Measurements from ENCODE around the gene PYM1.
"Not testable (repeated sequence)": the region's sequence is repeated elsewhere in the genome, so short reads cannot be mapped to it uniquely, and the experiment has no call there.

The PYM1 gene

GRCh38 chr12:55912908-55913307 is 14.8 kb downstream of the PYM1 start:
- no peak overlapping the region for H3K4me3 Mint-ChIP-seq
- H3K9me3 Mint-ChIP-seq: no peaks in the 10 kb centered on the region
- H3K36me3 Mint-ChIP-seq (ENCODE audit: low read depth): peaks cover 61% of the 10 kb centered on the region
- intact Hi-C loops (cut with micrococcal nuclease): no loop called here
- H3K27me3 Mint-ChIP-seq: no peaks in the 10 kb centered on the region
- H3K4me1 Mint-ChIP-seq (ENCODE audit: low read depth): peaks cover 41% of the 10 kb centered on the region
- H3K27ac Mint-ChIP-seq: no peak overlapping the region

DNA sequence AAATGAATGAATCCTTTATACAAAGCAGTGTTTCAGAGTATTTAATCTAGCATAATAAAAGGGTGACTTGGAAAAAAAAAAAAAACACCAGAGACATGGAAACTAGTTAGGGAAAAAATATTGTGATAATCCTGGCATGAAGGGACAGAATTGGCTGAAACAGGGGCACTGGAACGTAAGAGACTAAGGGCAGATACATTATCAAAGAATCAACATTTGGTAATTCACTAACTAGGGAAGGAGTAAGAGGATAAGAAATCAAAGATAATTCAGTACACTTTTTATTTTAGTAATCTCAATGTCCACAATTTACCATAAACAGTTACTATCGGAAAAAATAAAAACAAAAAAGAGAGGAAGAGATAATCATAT is 18.2 kb downstream of the PYM1 start:
- peaks cover 18% of the 10 kb centered on the region for H3K4me1 Mint-ChIP-seq (ENCODE audit: low read depth)
- no peaks in the 10 kb centered on the region for H3K27me3 Mint-ChIP-seq
- intact Hi-C loops (cut with micrococcal nuclease): no loop called here
- no peaks in the 10 kb centered on the region for H3K9me3 Mint-ChIP-seq
- H3K27ac Mint-ChIP-seq: no peak overlapping the region
- H3K36me3 Mint-ChIP-seq (ENCODE audit: low read depth): peaks cover 40% of the 10 kb centered on the region
- no peak overlapping the region for H3K4me3 Mint-ChIP-seq

DNA sequence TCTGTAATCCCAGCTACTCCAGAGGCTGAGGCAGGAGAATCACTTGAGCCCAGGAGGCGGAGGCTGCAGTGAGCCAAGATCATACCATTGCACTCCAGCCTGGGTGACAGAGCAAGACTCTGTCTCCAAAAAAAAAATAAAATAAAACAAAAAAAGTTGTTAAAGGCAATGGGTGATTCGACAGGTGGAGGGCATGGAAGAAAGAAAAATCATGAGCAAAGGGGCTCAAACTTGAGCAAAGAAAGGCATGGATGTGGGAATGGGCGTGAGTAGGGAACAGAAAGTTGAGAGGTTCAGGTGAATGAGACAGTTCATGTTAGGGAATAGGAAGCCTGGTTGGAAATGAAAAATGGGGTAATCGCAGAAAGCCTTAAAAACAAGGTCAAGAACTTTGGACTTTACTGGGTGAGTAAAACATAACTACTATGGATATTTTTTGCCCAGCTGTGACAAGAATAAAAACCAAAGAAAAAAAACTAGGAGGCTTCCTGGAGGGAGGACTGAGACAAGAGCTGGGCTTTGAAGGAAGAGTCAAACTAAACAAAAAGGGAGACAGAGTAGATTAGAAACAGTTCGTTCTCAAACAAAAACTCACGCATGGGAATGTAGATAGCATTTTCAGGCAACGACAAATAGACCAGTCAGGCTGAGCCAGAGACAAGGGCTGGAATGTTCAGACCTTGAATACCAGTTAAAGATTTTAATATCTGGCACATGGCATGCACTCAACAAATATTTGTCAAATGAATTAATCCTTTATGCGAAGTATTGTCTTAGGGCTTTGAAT is 18.8 kb downstream of the PYM1 start:
- Mint-ChIP-seq H3K27ac (peak overlapping the region; percentile 10), H3K9me3 (no peaks in the 10 kb centered on the region), H3K36me3 (ENCODE audit: low read depth) (peaks cover 35% of the 10 kb centered on the region), H3K4me1 (ENCODE audit: low read depth) (peaks cover 12% of the 10 kb centered on the region), H3K4me3 (no peak overlapping the region), H3K27me3 (no peaks in the 10 kb centered on the region)
- intact Hi-C loops (cut with micrococcal nuclease): no loop called here

DNA sequence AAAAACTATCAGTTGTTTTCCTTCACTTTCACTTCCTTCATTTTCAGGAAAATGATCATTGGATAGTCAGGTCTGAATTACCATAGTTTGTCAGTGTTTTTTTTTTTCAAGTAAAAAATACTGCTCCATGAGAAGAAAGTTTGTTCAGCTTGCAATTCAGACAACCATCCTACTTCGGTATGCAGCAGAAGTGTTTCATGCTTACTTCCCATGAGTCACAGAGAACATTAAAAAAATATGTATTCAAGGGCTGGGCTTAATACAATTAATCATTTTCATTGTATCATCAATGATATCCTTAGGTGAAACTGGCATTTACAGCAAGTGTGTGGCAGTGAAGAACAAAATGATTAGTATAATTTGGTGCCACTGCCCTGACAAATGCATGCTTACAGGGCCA is 21.6 kb downstream of the PYM1 start:
- peaks cover 12% of the 10 kb centered on the region for H3K4me1 Mint-ChIP-seq (ENCODE audit: low read depth)
- intact Hi-C loops (cut with micrococcal nuclease): no loop called here
- H3K4me3 Mint-ChIP-seq: no peak overlapping the region
- H3K36me3 Mint-ChIP-seq (ENCODE audit: low read depth): peaks cover 36% of the 10 kb centered on the region
- no peaks in the 10 kb centered on the region for H3K27me3 Mint-ChIP-seq
- H3K27ac Mint-ChIP-seq: no peak overlapping the region
- no peaks in the 10 kb centered on the region for H3K9me3 Mint-ChIP-seq

- H3K4me1 Mint-ChIP-seq (ENCODE audit: low read depth): no peaks in the 10 kb centered on the region
- no peak overlapping the region for H3K4me3 Mint-ChIP-seq
- H3K27ac Mint-ChIP-seq: peak overlapping the region; percentile 38
- H3K27me3 Mint-ChIP-seq: no peaks in the 10 kb centered on the region
- intact Hi-C loops (cut with micrococcal nuclease): no loop called here
- peaks cover 39% of the 10 kb centered on the region for H3K36me3 Mint-ChIP-seq (ENCODE audit: low read depth)
- H3K9me3 Mint-ChIP-seq: no peaks in the 10 kb centered on the region
These were observed 25.7 kb downstream of the PYM1 start for GRCh38 chr12:55901881-55902490.

- no peak overlapping the region for H3K4me3 Mint-ChIP-seq
These were observed 28.6 kb downstream of the PYM1 start for GRCh38 chr12:55899082-55899481.

GRCh38 chr12:55893723-55894122 is 34.0 kb downstream of the PYM1 start:
- H3K4me1 Mint-ChIP-seq (ENCODE audit: low read depth): no peaks in the 10 kb centered on the region
- no peak overlapping the region for H3K4me3 Mint-ChIP-seq
- intact Hi-C loops (cut with micrococcal nuclease): no loop called here
- H3K27me3 Mint-ChIP-seq: no peaks in the 10 kb centered on the region
- no peaks in the 10 kb centered on the region for H3K9me3 Mint-ChIP-seq
- H3K36me3 Mint-ChIP-seq (ENCODE audit: low read depth): peaks cover 6% of the 10 kb centered on the region
- H3K27ac Mint-ChIP-seq: no peak overlapping the region

More at GRCh38 chr12:55899082-55899481, 28.6 kb downstream of the PYM1 start:
- Mint-ChIP-seq H3K27me3 (no peaks in the 10 kb centered on the region), H3K27ac (no peak overlapping the region), H3K36me3 (ENCODE audit: low read depth) (peaks cover 46% of the 10 kb centered on the region), H3K9me3 (no peaks in the 10 kb centered on the region), H3K4me1 (ENCODE audit: low read depth) (no peaks in the 10 kb centered on the region)
- intact Hi-C loops (cut with micrococcal nuclease): no loop called here

DNA sequence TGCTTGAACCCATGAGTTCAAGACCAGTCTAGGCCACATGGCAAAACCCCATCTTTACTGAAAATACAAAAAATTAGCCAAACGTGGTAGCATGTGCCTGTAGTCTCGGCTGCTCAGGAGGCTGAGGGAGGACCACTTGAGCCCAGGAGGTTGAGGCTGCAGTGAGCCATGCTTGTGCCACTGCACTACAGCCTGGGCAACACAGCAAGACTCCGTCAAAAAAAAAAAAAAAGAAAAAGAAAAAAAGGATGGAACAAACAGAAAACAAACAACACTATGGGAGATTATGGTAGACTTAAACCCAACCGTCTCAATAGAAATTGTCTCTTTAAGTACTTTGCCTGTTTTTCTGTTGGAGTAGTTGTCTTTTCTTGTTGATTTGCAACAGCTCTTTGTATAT is 36.4 kb downstream of the PYM1 start:
- no peak overlapping the region for H3K4me3 Mint-ChIP-seq
- no peaks in the 10 kb centered on the region for H3K9me3 Mint-ChIP-seq
- peaks cover 6% of the 10 kb centered on the region for H3K36me3 Mint-ChIP-seq (ENCODE audit: low read depth)
- H3K27ac Mint-ChIP-seq: no peak overlapping the region
- H3K4me1 Mint-ChIP-seq (ENCODE audit: low read depth): no peaks in the 10 kb centered on the region
- intact Hi-C loops (cut with micrococcal nuclease): no loop called here
- no peaks in the 10 kb centered on the region for H3K27me3 Mint-ChIP-seq

DNA sequence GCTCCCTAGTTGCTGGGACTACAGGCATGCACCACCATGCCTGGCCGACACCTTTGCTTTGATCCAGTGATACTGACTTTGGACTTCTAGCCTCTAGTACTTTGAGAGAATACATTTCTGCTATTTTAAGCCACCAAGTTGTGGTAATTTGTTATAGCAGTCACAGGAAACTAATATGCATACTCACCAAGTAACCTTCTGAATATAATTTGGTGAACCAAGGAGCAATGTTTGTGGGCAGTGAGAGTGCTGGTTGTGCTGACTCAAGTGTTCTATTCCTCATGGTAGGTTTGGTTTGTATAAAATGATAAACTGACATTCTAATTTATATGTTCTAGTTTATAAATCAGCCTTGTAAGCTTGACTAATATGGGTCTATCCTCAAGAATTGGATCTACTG is 42.6 kb downstream of the PYM1 start:
- H3K4me3 Mint-ChIP-seq: no peak overlapping the region
- intact Hi-C loops (cut with micrococcal nuclease): no loop called here
- no peak overlapping the region for H3K27ac Mint-ChIP-seq
- H3K9me3 Mint-ChIP-seq: no peaks in the 10 kb centered on the region
- H3K4me1 Mint-ChIP-seq (ENCODE audit: low read depth): no peaks in the 10 kb centered on the region
- no peaks in the 10 kb centered on the region for H3K27me3 Mint-ChIP-seq
- H3K36me3 Mint-ChIP-seq (ENCODE audit: low read depth): no peaks in the 10 kb centered on the region

DNA sequence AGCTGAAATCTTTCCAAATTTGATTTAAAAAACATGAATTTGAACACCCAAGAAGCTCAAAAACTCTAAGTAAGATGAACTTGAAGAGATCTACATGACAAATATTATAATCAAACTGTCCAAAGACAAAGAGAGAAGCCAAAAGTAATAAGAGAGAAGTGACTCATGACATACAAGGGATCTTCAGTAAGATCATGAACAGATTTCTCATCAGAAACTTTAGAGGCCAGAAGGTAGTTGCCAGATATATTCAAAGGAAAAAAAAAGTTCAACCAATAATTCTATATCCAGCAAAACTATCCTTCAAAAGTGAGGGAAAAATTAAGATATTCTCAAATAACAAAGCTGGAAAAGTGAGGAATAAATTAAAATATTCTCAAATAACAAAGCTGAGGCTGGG is 49.9 kb downstream of the PYM1 start:
- intact Hi-C loops (cut with micrococcal nuclease): no loop called here
- Mint-ChIP-seq H3K4me1 (ENCODE audit: low read depth) (no peaks in the 10 kb centered on the region), H3K4me3 (no peak overlapping the region), H3K36me3 (ENCODE audit: low read depth) (no peaks in the 10 kb centered on the region), H3K27ac (no peak overlapping the region), H3K27me3 (no peaks in the 10 kb centered on the region), H3K9me3 (peaks cover 10% of the 10 kb centered on the region)

- Mint-ChIP-seq H3K4me1 (ENCODE audit: low read depth) (no peaks in the 10 kb centered on the region), H3K27ac (no peak overlapping the region), H3K4me3 (no peak overlapping the region), H3K36me3 (ENCODE audit: low read depth) (no peaks in the 10 kb centered on the region), H3K9me3 (peaks cover 10% of the 10 kb centered on the region), H3K27me3 (no peaks in the 10 kb centered on the region)
- intact Hi-C loops (cut with micrococcal nuclease): no loop called here
These were observed 51.8 kb downstream of the PYM1 start for GRCh38 chr12:55875704-55876467.

DNA sequence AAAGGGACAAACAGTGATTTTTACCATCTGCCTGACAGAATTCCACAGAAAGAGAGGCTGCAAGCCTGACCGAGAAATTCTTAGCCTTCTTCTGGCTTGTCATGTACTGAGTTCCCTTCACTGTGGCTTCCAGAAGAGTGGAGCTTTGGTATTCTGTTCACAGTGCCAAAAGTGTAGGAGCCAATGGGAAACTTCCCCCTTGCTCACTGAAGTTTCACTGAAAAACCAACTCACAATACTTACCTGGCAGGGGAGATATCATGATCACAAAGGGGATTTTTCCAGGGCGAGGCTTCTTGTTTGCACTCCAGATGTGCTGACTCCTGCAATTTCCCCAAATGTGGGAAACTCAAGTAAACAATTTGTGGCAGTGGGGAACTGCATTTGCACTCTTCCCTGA is 53.3 kb downstream of the PYM1 start:
- Mint-ChIP-seq H3K9me3 (peaks cover 10% of the 10 kb centered on the region), H3K4me1 (ENCODE audit: low read depth) (no peaks in the 10 kb centered on the region), H3K4me3 (no peak overlapping the region), H3K27ac (no peak overlapping the region), H3K27me3 (no peaks in the 10 kb centered on the region), H3K36me3 (ENCODE audit: low read depth) (no peaks in the 10 kb centered on the region)
- intact Hi-C loops (cut with micrococcal nuclease): no loop called here

- intact Hi-C loops (cut with micrococcal nuclease); H3K4me1 Mint-ChIP-seq (ENCODE audit: low read depth); H3K36me3 Mint-ChIP-seq (ENCODE audit: low read depth): not testable (repeated sequence)
These were observed 61.2 kb downstream of the PYM1 start for GRCh38 chr12:55866454-55867004.

DNA sequence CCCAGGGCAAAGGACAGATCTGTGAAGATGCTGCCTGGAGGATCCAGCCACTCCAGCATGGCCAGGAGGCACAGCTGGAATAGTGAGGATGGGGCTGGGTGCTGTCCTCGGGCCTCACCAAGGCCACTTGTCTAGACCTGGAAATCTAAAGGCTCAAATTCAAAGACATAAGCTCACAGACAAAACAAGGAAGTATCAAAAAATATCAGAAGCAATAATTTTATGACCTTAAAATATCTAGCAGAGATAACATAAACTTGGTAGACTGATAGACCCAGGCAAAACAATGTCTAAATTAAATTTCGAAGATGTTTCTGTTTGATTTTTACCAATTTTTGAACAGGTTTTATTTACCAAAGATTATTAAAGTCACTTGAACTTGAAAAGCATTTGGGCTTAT is 62.4 kb downstream of the PYM1 start:
- H3K36me3 Mint-ChIP-seq (ENCODE audit: low read depth): no peaks in the 10 kb centered on the region
- no peak overlapping the region for H3K27ac Mint-ChIP-seq
- H3K27me3 Mint-ChIP-seq: no peaks in the 10 kb centered on the region
- intact Hi-C loops (cut with micrococcal nuclease): no loop called here
- H3K4me1 Mint-ChIP-seq (ENCODE audit: low read depth): no peaks in the 10 kb centered on the region
- no peak overlapping the region for H3K4me3 Mint-ChIP-seq
- H3K9me3 Mint-ChIP-seq: peaks cover 8% of the 10 kb centered on the region

More at GRCh38 chr12:55866454-55867004, 61.2 kb downstream of the PYM1 start:
- H3K27me3 Mint-ChIP-seq, H3K9me3 Mint-ChIP-seq, H3K27ac Mint-ChIP-seq, H3K4me3 Mint-ChIP-seq: not testable (repeated sequence)

Data from dendritic cell treated with granulocyte-macrophage colony-stimulating factor and Interleukin-4, amounts not matched to agents 40 ng/mL and 50 ng/mL, for 4 days (primary cell).